ENCODE measurements around the gene ZNF598. TPM values are rescaled to one million over a fixed set of nuclear protein-coding genes. Genes with fewer than 3 reads are reported as not detected.

Gene ZNF598
- total and polyA plus RNA-seq, 2 of the 13 experiments (the other 11 are each of a cell fraction or from before 2014, with no cell fraction given) = 13.5 to 14.2 TPM

- ATAC-seq (peak; percentile 38), FAIRE-seq (no peak), DNase-seq (ENCODE audit: low spot score) (no peak)
- CTCF ChIA-PET (ENCODE audit: low intra/inter-chr PET ratio, low total read pairs) = interaction anchor here (1.5 to 1.9 kb wide), 3 partner anchors 25 to 118 kb away, joined by 7 to 15 read pairs (median 9); partner anchors contain the start of genes NTHL1 and TSC2
- peak overlapping the region; percentile 38 to 66 (median 42); a peak in 5 of 6 replicates for H3K4me3 ChIP-seq (replicated peaks in 1 of 3; ENCODE audit: insufficient read depth in 1 of 3, low read depth in 2 of 3, low read length in 3 of 3)
- H3K27ac ChIP-seq (ENCODE audit: extremely low read length, insufficient read depth, low read length) = no peak overlapping the region
- intact Hi-C loops (cut with micrococcal nuclease; ENCODE audit: unreplicated experiment) (loop anchor here (1.0 kb wide), 2 partner anchors 34 to 131 kb away; no protein-coding TSS in a partner anchor), in situ Hi-C loops (cut with HindIII; ENCODE audit: extremely low pct_ligation_motif_present, low pct_unique_long_range_greater_than_20kb) (loop anchor here (5.0 kb wide), 3 partner anchors 35 to 125 kb away; partner anchors contain the start of gene RAB26)
- no peak for TF ChIP-seq DDIT3 (CRISPR knock-in tag; IDR thresholded peaks at IDR 0.05)
- 0 out of 2 replicates have a peak, but pooled peaks have one; percentile 19 for TF ChIP-seq BORCS8-MEF2B (CRISPR knock-in tag; IDR thresholded peaks at IDR 0.05)
- peak; percentile 72; the same call in 1 of the 2 replicates for TF ChIP-seq CHD2 (IDR thresholded peaks at IDR 0.05; ENCODE audit: low read depth, low read length)
- 0 out of 2 replicates have a peak, but pooled peaks have one; percentile 38 for TF ChIP-seq THYN1 (CRISPR knock-in tag; IDR thresholded peaks at IDR 0.05; ENCODE audit: borderline replicate concordance, low read depth)
- no peak for TF ChIP-seq LCORL (IDR thresholded peaks at IDR 0.05)
- TF ChIP-seq LCORL (CRISPR knock-in tag; IDR thresholded peaks at IDR 0.05) = no peak
- no peak for TF ChIP-seq CBX2 (IDR thresholded peaks at IDR 0.05; ENCODE audit: low read depth, low read length)
- no peak for TF ChIP-seq CBX2 (CRISPR knock-in tag; IDR thresholded peaks at IDR 0.05; ENCODE audit: low read depth)
- TF ChIP-seq ZKSCAN8 (CRISPR knock-in tag; IDR thresholded peaks at IDR 0.05; ENCODE audit: borderline replicate concordance) = no peak
- no peaks in the 10 kb centered on the region for H3K36me3 ChIP-seq (replicated peaks in 1 of 2; ENCODE audit: control insufficient read depth in 1 of 2, insufficient read depth in 2 of 2, low read length in 2 of 2)
- BruUV-seq (replicated peaks) = no TSS peak
- no peaks in the 10 kb centered on the region for H4K20me1 ChIP-seq (ENCODE audit: insufficient read depth, low read length)
- H3K27me3 ChIP-seq (ENCODE audit: control insufficient read depth in 1 of 2, insufficient read depth in 2 of 2, low read length in 2 of 2) = peaks cover 3 to 29% of the 10 kb centered on the region in 2 experiments; a peak in 4 of 5 replicates
- no peaks in the 10 kb centered on the region for H3K9me3 ChIP-seq (ENCODE audit: low read length)
- peak overlapping the region; percentile 84 for H3K4me2 ChIP-seq (ENCODE audit: low read depth, low read length)
- H2AFZ ChIP-seq (ENCODE audit: low read length) = no peak overlapping the region
- no peaks in the 10 kb centered on the region for H3K79me2 ChIP-seq (ENCODE audit: insufficient read depth, low read length)
- 0% methylated on average over 3 of the region's 14 CpGs for WGBS (ENCODE audit: low lambda C conversion rate)
- POLR2A ChIA-PET = interaction anchor here (0.6 to 6.2 kb wide), 7 partner anchors 12 to 133 kb away, joined by 3 to 62 read pairs (median 14); partner anchors contain the start of genes RPS2 and TRAF7
- H3K9ac ChIP-seq (ENCODE audit: insufficient read depth, low read depth, low read length) = 0 out of 2 replicates have a peak overlapping the region, but pooled peaks have one; percentile 7
- H3K4me1 ChIP-seq (ENCODE audit: insufficient read depth, low read length) = peaks cover 63% of the 10 kb centered on the region
These were observed 13.1 kb upstream of the ZNF598 start for GRCh38 chr16:2022723-2023091.

Data from HepG2 (cell line).